ENCODE measurements around the gene CLEC10A.

GRCh38 chr17:7107795-7108559 lies 27.9 kb upstream of the CLEC10A start:
- TF ChIP-seq CTCF (conservative IDR thresholded peaks at IDR 0.05 in 1 of 2, IDR thresholded peaks at IDR 0.05 in 1 of 2; ENCODE audit: low read depth in 1 of 2, low read length in 2 of 2) (no peak), EZH2 (IDR thresholded peaks at IDR 0.05; ENCODE audit: low read length, missing control alignments) (no peak)

Data from fibroblast of lung (primary cell).